HUES48 (cell line): ENCODE data around the gene DDX1.
"Not testable (repeated sequence)": the region's sequence is repeated elsewhere in the genome, so short reads cannot be mapped to it uniquely, and the experiment has no call there.

Source experiments
- H3K27ac ChIP-seq: one replicate; pipeline ENCODE4 v1.7.0; 2013; ENCODE audit warnings: low read depth, low read length, inconsistent platforms
- H3K27me3 ChIP-seq: 2 replicates; pipeline ENCODE4 v1.6.1; 2013; ENCODE audit warnings: mild to moderate bottlenecking, low read length; ENCODE audit not compliant: control insufficient read depth, insufficient read depth
- H3K36me3 ChIP-seq: 2 replicates; pipeline ENCODE4 v1.6.1; 2013; ENCODE audit warnings: low read length; ENCODE audit not compliant: control insufficient read depth, insufficient read depth
- H3K4me1 ChIP-seq: 2 replicates; pipeline ENCODE4 v1.6.1; 2013; ENCODE audit warnings: mild to moderate bottlenecking, low read length; ENCODE audit not compliant: control insufficient read depth, insufficient read depth
- H3K4me3 ChIP-seq: 2 replicates; pipeline ENCODE4 v1.5.1; 2013; ENCODE audit warnings: mild to moderate bottlenecking, low read depth, low read length
- H3K9ac ChIP-seq: 2 replicates; pipeline ENCODE4 v1.6.1; 2013; ENCODE audit warnings: mild to moderate bottlenecking, low read depth, low read length, moderate library complexity
- H3K9me3 ChIP-seq: 2 replicates; pipeline ENCODE4 v1.6.1; 2013; ENCODE audit warnings: low read length; ENCODE audit not compliant: control insufficient read depth, insufficient read depth

Gene DDX1

GRCh38 chr2:15608392-15608761 is 16.7 kb downstream of the DDX1 start:
- H3K4me1 ChIP-seq, result no peaks in the 10 kb centered on the region
- no peaks in the 10 kb centered on the region for H3K27me3 ChIP-seq
- H3K9ac ChIP-seq, result no peak overlapping the region
- H3K36me3 ChIP-seq, result peaks cover 79% of the 10 kb centered on the region
- H3K9me3 ChIP-seq, result peaks cover 4% of the 10 kb centered on the region; the same call in 1 of the 2 replicates
- no peak overlapping the region for H3K4me3 ChIP-seq
- no peak overlapping the region for H3K27ac ChIP-seq

GRCh38 chr2:15609341-15610042 is 17.8 kb downstream of the DDX1 start:
- no peak overlapping the region for H3K9ac ChIP-seq
- no peaks in the 10 kb centered on the region for H3K27me3 ChIP-seq
- H3K36me3 ChIP-seq, result peaks cover 79% of the 10 kb centered on the region
- no peaks in the 10 kb centered on the region for H3K4me1 ChIP-seq
- H3K27ac ChIP-seq, result no peak overlapping the region
- H3K9me3 ChIP-seq, result peaks cover 4% of the 10 kb centered on the region; the same call in 1 of the 2 replicates
- H3K4me3 ChIP-seq, result no peak overlapping the region

- H3K36me3 ChIP-seq, result peaks cover 79% of the 10 kb centered on the region
- H3K27ac ChIP-seq, result no peak overlapping the region
- no peak overlapping the region for H3K4me3 ChIP-seq
- H3K4me1 ChIP-seq, result no peaks in the 10 kb centered on the region
- peaks cover 4% of the 10 kb centered on the region; the same call in 1 of the 2 replicates for H3K9me3 ChIP-seq
- H3K27me3 ChIP-seq, result no peaks in the 10 kb centered on the region
- H3K9ac ChIP-seq, result no peak overlapping the region
These were observed 18.8 kb downstream of the DDX1 start for GRCh38 chr2:15610430-15610952.

GRCh38 chr2:15612101-15612500 is 20.4 kb downstream of the DDX1 start:
- H3K4me3 ChIP-seq, H3K9me3 ChIP-seq, H3K9ac ChIP-seq, H3K4me1 ChIP-seq, H3K27me3 ChIP-seq, H3K27ac ChIP-seq: not testable (repeated sequence)
- H3K36me3 ChIP-seq, result peaks cover 76% of the 10 kb centered on the region

GRCh38 chr2:15613736-15614429 is 22.2 kb downstream of the DDX1 start:
- H3K4me1 ChIP-seq, result no peaks in the 10 kb centered on the region
- no peak overlapping the region for H3K9ac ChIP-seq
- no peak overlapping the region for H3K4me3 ChIP-seq
- H3K27ac ChIP-seq, result no peak overlapping the region
- peaks cover 76% of the 10 kb centered on the region for H3K36me3 ChIP-seq
- peaks cover 4% of the 10 kb centered on the region; the same call in 1 of the 2 replicates for H3K9me3 ChIP-seq
- H3K27me3 ChIP-seq, result no peaks in the 10 kb centered on the region

- H3K9ac ChIP-seq, result no peak overlapping the region
- peaks cover 76% of the 10 kb centered on the region for H3K36me3 ChIP-seq
- no peak overlapping the region for H3K4me3 ChIP-seq
- H3K9me3 ChIP-seq, result peaks cover 4% of the 10 kb centered on the region; the same call in 1 of the 2 replicates
- no peaks in the 10 kb centered on the region for H3K4me1 ChIP-seq
- H3K27ac ChIP-seq, result no peak overlapping the region
- H3K27me3 ChIP-seq, result no peaks in the 10 kb centered on the region
These were observed 23.1 kb downstream of the DDX1 start for GRCh38 chr2:15614545-15615300.

- H3K4me1 ChIP-seq, result no peaks in the 10 kb centered on the region
- no peak overlapping the region for H3K4me3 ChIP-seq
- peaks cover 76% of the 10 kb centered on the region for H3K36me3 ChIP-seq
These were observed 23.7 kb downstream of the DDX1 start for GRCh38 chr2:15615301-15615920.

GRCh38 chr2:15616429-15616828 is 24.8 kb downstream of the DDX1 start:
- Histone ChIP-seq H3K36me3 (peaks cover 84% of the 10 kb centered on the region), H3K27ac (no peak overlapping the region), H3K4me3 (no peak overlapping the region), H3K9ac (no peak overlapping the region), H3K4me1 (no peaks in the 10 kb centered on the region), H3K9me3 (no peaks in the 10 kb centered on the region), H3K27me3 (no peaks in the 10 kb centered on the region)

More at GRCh38 chr2:15615301-15615920, 23.7 kb downstream of the DDX1 start:
- H3K9me3 ChIP-seq, result no peaks in the 10 kb centered on the region; the same call in 1 of the 2 replicates
- no peak overlapping the region for H3K9ac ChIP-seq
- H3K27ac ChIP-seq, result no peak overlapping the region
- no peaks in the 10 kb centered on the region for H3K27me3 ChIP-seq

GRCh38 chr2:15616850-15617777 is 25.4 kb downstream of the DDX1 start:
- H3K36me3 ChIP-seq, result peaks cover 90% of the 10 kb centered on the region
- no peaks in the 10 kb centered on the region for H3K4me1 ChIP-seq
- H3K27ac ChIP-seq, result no peak overlapping the region
- no peak overlapping the region for H3K4me3 ChIP-seq
- no peak overlapping the region for H3K9ac ChIP-seq
- no peaks in the 10 kb centered on the region for H3K27me3 ChIP-seq
- H3K9me3 ChIP-seq, result no peaks in the 10 kb centered on the region
